H1 (cell line): ENCODE data around the gene CASQ2.
A peak's percentile ranks its signal among the peaks of the same experiment; 100 is the strongest.

Source experiments
- BRCA1 ChIP-seq: IDR thresholded peaks from 2 replicates; pipeline ENCODE4 v1.6.1; 2012; ENCODE audit warnings: low read depth, low read length, improper control_type of control experiment
- CHD2 ChIP-seq: IDR thresholded peaks from 2 replicates; pipeline ENCODE4 v1.6.1; 2012; ENCODE audit warnings: low read length, improper control_type of control experiment
- CREB1 ChIP-seq: IDR thresholded peaks from 2 replicates; pipeline ENCODE4 v1.6.1; 2012; ENCODE audit warnings: inconsistent platforms
- CTCF ChIP-seq, 3 experiments: IDR thresholded peaks; 1 replicate in 2 of 3; 2 replicates in 1 of 3; pipeline versions ENCODE4 v1.5.1 to v1.6.1; 2011; ENCODE audit warnings: low read length in 3 of 3, mild to moderate bottlenecking in 3 of 3, inconsistent platforms in 2 of 3, low read depth in 1 of 3, moderate library complexity in 1 of 3; ENCODE audit not compliant: insufficient read depth in 1 of 3; ENCODE audit errors: control extremely low read depth in 1 of 3
- EP300 ChIP-seq, 2 experiments: IDR thresholded peaks; 1 replicate in 1 of 2; 2 replicates in 1 of 2; pipeline ENCODE4 v1.6.1; 2011 to 2012; ENCODE audit warnings: low read depth in 2 of 2, low read length in 2 of 2, mild to moderate bottlenecking in 2 of 2, borderline replicate concordance in 1 of 2, inconsistent platforms in 1 of 2, moderate library complexity in 1 of 2
- JUN ChIP-seq: IDR thresholded peaks from 2 replicates; pipeline ENCODE4 v1.6.1; 2011; ENCODE audit warnings: low read depth, mild to moderate bottlenecking, improper control_type of control experiment, low read length
- KDM5A ChIP-seq: fragments of 200-600 bp; IDR thresholded peaks from 2 replicates; pipeline ENCODE4 v1.7.1; 2012; ENCODE audit warnings: mild to moderate bottlenecking, low read length, inconsistent platforms, mixed read lengths
- PHF8 ChIP-seq: fragments of 200-600 bp; sonication (generic); conservative IDR thresholded peaks from 2 replicates; pipeline ENCODE4 v1.7.1; 2012; ENCODE audit warnings: low read depth, mild to moderate bottlenecking, inconsistent platforms, low read length, moderate library complexity
- POLR2A ChIP-seq, 2 experiments: IDR thresholded peaks; 1 replicate in 1 of 2; 2 replicates in 1 of 2; pipeline ENCODE4 v1.6.1; 2011; ENCODE audit warnings: low read depth in 2 of 2, low read length in 2 of 2, mild to moderate bottlenecking in 2 of 2; ENCODE audit errors: control extremely low read depth in 1 of 2
- POLR2AphosphoS5 ChIP-seq: IDR thresholded peaks from 2 replicates; pipeline ENCODE4 v1.6.1; 2011; ENCODE audit warnings: low read depth, low read length
- RBBP5 ChIP-seq: IDR thresholded peaks from 2 replicates; pipeline ENCODE4 v1.7.1; 2012; ENCODE audit warnings: low read depth, mild to moderate bottlenecking, inconsistent platforms, low read length, moderate library complexity, borderline replicate concordance
- SP2 ChIP-seq: IDR thresholded peaks from 2 replicates; pipeline ENCODE4 v1.6.1; 2012; ENCODE audit warnings: mild to moderate bottlenecking, low read length, inconsistent platforms
- SP4 ChIP-seq: IDR thresholded peaks from 2 replicates; pipeline ENCODE4 v1.6.1; 2012; ENCODE audit warnings: low read length, inconsistent platforms

- TF ChIP-seq CTCF (IDR thresholded peaks at IDR 0.05; ENCODE audit: control extremely low read depth in 1 of 3, insufficient read depth in 1 of 3, low read depth in 1 of 3, low read length in 3 of 3) (peak in 1 of 3 experiments; percentile 3; a peak in 1 of 4 replicates), PHF8 (no peak), POLR2A (IDR thresholded peaks at IDR 0.05; ENCODE audit: control extremely low read depth in 1 of 2, low read depth in 2 of 2, low read length in 2 of 2) (no peak), CHD2 (no peak), SP4 (no peak), RBBP5 (no peak), BRCA1 (no peak), POLR2AphosphoS5 (no peak), CREB1 (no peak), JUN (no peak), EP300 (IDR thresholded peaks at IDR 0.05; ENCODE audit: borderline replicate concordance in 1 of 2, low read depth in 2 of 2, low read length in 2 of 2) (no peak), SP2 (no peak), KDM5A (no peak)
Measured at GRCh38 chr1:115705085-115705951, 63.2 kb downstream of the CASQ2 start.
